Bronchial epithelial cell (primary cell): ENCODE data around the gene CNPY4. TPM values are rescaled to one million over a fixed set of nuclear protein-coding genes. Genes with fewer than 3 reads are reported as not detected.

Source experiments
- DNase-seq: peaks from one replicate; pipeline ENCODE4 v3.0.0-alpha.2; 2010; ENCODE audit warnings: low read depth
- FAIRE-seq: peaks from 2 replicates; lab custom pipeline; 2011; peaks lifted over from hg19 to GRCh38; lab: Jason Lieb, UNC
- H3K27me3 ChIP-seq: 2 replicates; pipeline ENCODE4 v1.5.1; 2011; ENCODE audit warnings: low read length; ENCODE audit not compliant: control insufficient read depth, insufficient read depth
- H3K36me3 ChIP-seq: 2 replicates; pipeline ENCODE4 v1.5.1; 2011; ENCODE audit warnings: low read length; ENCODE audit not compliant: control insufficient read depth, insufficient read depth
- H3K4me3 ChIP-seq: 2 replicates; pipeline ENCODE4 v1.5.1; 2011; ENCODE audit warnings: mild to moderate bottlenecking, low read depth, low read length, control low read depth
- CTCF ChIP-seq: IDR thresholded peaks from 2 replicates; pipeline ENCODE4 v1.5.1; 2011; ENCODE audit warnings: mild to moderate bottlenecking, moderate library complexity, low read length, control low read depth, inconsistent platforms; ENCODE audit not compliant: insufficient read depth, severe bottlenecking
- total RNA-seq: library from RNA; depleted of rRNA; stranded (reverse); fragments of >200 nt; gene quantifications from 2 replicates; pipeline ENCODE4 v1.2.1, GENCODE V29; 2014

The CNPY4 gene
- total RNA-seq, 1 donor from 2014 or later: 2.9 TPM

- no peak for TF ChIP-seq CTCF
Observed at GRCh38 chr7:100167912-100168323, 48.5 kb downstream of the CNPY4 start.

GRCh38 chr7:100169147-100169850 lies 49.9 kb downstream of the CNPY4 start:
- Histone ChIP-seq H3K4me3 (no peak overlapping the region), H3K27me3 (peaks cover 6% of the 10 kb centered on the region), H3K36me3 (no peaks in the 10 kb centered on the region)
- no peak for DNase-seq
- FAIRE-seq: no peak
- TF ChIP-seq CTCF: no peak

More at GRCh38 chr7:100167912-100168323, 48.5 kb downstream of the CNPY4 start:
- FAIRE-seq: no peak
- Histone ChIP-seq H3K36me3 (no peaks in the 10 kb centered on the region), H3K27me3 (peaks cover 6% of the 10 kb centered on the region), H3K4me3 (peak overlapping the region; percentile 29)
- no peak for DNase-seq

- no peaks in the 10 kb centered on the region for H3K36me3 ChIP-seq
- no peak for TF ChIP-seq CTCF
- H3K27me3 ChIP-seq: peaks cover 6% of the 10 kb centered on the region
- no peak for FAIRE-seq
- H3K4me3 ChIP-seq: no peak overlapping the region
- DNase-seq: no peak
Observed at GRCh38 chr7:100170101-100170897, 50.9 kb downstream of the CNPY4 start.

GRCh38 chr7:100171087-100171681 lies 51.8 kb downstream of the CNPY4 start:
- TF ChIP-seq CTCF: no peak
- peaks cover 6% of the 10 kb centered on the region for H3K27me3 ChIP-seq
- H3K36me3 ChIP-seq: no peaks in the 10 kb centered on the region
- peak overlapping the region; percentile 24 for H3K4me3 ChIP-seq
- FAIRE-seq (no peak), DNase-seq (no peak)

DNA sequence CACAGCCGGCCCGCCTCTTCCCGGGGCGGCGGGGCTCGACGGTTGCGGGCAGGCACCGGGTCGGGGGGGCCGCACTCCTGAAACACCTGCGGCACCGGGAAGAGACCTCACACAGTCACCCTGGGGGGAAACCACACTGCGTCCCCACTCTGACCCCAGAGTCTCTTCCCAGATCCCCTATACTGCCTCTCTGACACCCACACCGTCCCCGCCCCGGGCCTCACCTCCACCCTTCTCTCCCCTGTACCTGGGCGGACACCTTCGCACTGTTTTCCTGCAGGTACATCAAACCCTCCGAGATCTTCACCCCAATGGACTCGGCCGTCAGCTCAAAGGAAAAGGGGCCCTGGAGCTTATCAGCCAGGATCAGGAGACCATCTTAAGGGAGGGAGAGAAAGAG lies 52.4 kb downstream of the CNPY4 start:
- no peaks in the 10 kb centered on the region for H3K36me3 ChIP-seq
- DNase-seq (no peak), FAIRE-seq (no peak)
- no peak for TF ChIP-seq CTCF
- peaks cover 6% of the 10 kb centered on the region for H3K27me3 ChIP-seq
- peak overlapping the region; percentile 24 for H3K4me3 ChIP-seq
